Urothelium cell line (cell line): Measurements from ENCODE around the gene DHRS2.
A peak's percentile ranks its signal among the peaks of the same experiment; 100 is the strongest.
"Not testable (repeated sequence)": the region's sequence is repeated elsewhere in the genome, so short reads cannot be mapped to it uniquely, and the experiment has no call there.

Source experiments
- DNase-seq: peaks from one replicate; pipeline ENCODE4 v3.0.0; 2011; ENCODE audit warnings: low spot score, mixed read lengths
- FAIRE-seq: peaks from 2 replicates; lab custom pipeline; 2011; peaks lifted over from hg19 to GRCh38; lab: Jason Lieb, UNC

The DHRS2 gene

DNA sequence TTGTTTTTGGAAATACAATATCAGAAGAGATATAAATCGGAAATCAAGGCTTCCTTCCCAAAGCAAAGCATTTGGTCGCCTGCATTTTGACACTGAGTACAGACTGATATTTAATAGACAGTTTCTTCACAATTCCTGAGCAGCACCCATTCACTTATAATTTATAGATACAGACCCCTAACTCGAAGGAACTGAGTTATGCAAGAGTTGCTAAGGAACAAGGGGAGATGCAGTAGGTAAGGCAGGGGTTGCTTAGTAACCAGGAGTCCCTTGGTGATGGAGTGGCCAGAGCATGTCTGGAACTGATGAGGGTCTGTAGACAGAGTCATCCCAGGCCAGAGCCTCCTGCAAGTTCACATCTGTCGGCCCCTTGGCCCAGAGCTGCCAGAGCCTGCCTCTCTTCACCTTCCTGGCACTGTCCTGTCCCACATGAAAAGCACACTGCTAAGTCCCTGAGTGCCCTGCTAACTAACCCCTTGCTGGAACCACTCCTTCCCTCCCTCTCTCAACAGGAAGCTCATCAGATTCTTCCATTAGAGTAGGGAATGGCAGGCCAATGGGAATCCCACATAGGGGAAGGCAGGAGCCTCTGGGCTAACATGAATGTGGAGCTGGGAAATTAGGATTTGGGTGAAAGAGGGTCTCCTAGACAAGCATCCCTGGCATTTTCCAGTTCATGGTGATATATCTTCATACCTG, 3.6 kb upstream of the DHRS2 start:
- FAIRE-seq = no peak

DNA sequence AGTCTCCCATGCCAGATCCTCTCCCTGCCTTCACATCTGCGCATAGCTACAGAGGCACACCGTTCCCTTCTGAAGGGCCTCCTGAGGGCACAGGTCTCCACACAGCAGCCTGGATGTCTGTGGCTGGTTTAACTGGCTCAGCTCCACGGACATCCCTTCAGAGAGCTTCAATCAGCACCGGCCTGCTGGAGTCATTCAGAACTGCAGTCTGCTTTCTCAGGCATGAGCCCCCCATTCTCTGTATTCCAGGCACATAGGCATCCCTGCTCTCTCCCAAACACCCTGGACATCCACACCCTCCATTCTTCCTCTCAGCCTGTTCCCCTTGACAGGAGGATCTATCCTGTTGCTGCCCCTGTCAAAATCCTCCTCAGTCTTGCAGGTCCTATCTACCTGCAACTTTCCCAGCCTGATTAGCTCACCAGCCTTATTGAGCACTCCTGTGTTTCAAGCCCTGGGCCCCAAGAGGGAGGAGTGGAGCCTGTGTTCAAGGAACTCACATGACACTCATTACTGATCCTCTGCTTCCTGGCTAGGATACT, 2.9 kb upstream of the DHRS2 start:
- FAIRE-seq (no peak), DNase-seq (no peak)

More for the DNA sequence above, 3.6 kb upstream of the DHRS2 start:
- DNase-seq = no peak

DNA sequence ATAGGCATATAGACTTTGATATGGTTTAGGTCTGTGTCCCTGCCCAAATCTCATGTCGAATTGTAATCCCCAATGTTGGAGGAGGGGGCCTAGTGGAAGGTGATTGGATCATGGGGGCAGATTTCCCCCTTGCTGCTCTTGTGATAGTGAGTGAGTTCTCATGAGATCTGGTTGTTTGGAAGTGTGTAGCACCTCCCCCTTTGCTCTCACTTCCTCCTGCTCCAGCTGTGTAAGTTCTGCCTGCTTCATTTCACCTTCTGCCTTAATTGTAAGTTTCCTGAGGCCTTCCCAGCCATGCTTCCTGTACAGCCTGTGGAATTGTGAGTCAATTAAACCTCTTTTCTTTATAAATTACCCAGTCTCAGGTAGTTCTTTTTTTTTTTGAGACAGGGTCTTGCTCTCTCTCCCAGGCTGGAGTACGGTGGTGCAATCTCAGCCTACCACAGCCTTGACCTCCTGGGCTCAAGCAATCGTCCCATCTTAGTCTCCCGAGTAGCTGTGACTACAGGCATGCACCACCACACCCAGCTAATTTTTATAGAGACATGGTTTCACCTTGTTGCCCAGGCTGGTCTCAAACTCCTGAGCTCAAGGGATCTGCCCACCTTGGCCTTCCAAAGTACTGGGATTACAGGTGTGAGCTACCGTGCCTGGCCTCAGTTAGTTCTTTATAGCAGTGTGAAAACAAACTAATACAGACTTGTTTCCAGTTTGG, 1.3 kb upstream of the DHRS2 start:
- not testable (repeated sequence) for FAIRE-seq, DNase-seq

DNA sequence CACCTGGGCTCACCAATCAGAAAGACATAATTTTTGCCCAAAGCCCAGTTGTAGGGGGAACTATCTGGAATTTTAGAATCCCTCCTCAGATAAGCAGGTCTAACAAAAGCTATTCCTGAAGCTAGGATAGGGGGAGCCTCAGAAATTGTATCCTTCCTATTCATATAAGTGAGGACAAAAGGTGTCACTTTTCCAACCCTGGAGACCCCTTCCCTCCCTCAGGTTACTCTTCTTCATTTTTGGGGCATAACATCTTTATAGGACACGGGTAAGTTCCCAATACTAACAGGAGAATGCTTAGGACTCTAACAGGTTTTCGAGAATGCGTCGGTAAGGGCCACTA, 1.1 kb downstream of the DHRS2 start:
- not testable (repeated sequence) for FAIRE-seq, DNase-seq

DNA sequence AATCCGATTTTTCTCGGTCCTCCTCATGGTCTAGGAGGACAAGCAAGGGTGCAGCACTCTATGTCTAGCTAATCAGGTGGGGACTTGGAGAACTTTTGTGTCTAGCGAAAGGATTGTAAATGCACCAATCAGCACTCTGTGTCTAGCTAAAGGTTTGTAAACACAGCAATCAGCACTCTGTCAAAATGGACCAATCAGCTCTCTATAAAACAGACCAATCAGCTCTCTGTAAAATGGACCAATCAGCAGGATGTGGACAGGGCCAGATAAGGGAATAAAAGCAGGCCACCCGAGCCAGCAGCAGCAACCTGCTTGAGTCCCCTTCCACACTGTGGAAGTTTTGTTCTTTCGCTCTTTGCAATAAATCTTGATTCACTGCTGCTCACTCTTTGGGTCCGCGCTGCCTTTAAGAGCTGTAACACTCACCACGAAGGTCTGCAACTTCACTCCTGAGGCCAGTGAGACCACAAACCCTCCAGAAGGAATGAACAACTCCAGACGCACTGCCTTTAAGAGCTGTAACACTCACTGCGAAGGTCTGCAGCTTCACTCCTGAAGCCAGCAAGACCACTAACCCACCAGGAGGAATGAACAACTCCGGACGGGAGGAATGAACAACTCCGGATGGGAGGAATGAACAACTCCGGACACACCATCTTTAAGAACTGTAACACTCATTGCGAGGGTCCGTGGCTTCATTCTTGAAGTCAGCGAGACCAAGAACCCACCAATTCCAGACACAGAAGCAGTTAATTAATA, 1.7 kb downstream of the DHRS2 start:
- not testable (repeated sequence) for DNase-seq, FAIRE-seq

DNA sequence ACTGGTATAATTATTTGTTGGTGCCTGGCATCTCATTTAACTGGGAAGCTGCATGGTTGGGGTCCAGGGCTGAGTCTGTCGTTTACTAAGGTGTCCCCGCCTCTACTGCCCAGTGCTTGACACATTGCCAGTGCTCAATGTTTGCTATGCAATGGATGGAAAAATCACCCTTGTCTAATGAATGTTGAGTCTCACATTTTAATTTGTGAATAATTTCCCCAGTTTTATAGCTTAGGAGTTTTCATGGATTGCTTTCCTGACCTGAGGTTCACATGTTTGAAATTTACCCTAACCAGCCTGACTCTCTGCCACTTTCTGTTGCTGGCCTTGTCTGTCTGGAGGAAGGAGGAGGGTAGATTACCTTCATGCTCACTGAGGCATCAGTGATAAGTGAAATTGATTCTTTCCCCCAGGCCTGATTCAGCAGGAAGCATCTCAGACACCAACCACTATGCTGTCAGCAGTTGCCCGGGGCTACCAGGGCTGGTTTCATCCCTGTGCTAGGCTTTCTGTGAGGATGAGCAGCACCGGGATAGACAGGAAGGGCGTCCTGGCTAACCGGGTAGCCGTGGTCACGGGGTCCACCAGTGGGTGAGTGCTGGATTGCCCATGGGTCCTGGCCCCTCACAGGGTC, 2.4 kb downstream of the DHRS2 start:
- FAIRE-seq = no peak
- no peak for DNase-seq

DNA sequence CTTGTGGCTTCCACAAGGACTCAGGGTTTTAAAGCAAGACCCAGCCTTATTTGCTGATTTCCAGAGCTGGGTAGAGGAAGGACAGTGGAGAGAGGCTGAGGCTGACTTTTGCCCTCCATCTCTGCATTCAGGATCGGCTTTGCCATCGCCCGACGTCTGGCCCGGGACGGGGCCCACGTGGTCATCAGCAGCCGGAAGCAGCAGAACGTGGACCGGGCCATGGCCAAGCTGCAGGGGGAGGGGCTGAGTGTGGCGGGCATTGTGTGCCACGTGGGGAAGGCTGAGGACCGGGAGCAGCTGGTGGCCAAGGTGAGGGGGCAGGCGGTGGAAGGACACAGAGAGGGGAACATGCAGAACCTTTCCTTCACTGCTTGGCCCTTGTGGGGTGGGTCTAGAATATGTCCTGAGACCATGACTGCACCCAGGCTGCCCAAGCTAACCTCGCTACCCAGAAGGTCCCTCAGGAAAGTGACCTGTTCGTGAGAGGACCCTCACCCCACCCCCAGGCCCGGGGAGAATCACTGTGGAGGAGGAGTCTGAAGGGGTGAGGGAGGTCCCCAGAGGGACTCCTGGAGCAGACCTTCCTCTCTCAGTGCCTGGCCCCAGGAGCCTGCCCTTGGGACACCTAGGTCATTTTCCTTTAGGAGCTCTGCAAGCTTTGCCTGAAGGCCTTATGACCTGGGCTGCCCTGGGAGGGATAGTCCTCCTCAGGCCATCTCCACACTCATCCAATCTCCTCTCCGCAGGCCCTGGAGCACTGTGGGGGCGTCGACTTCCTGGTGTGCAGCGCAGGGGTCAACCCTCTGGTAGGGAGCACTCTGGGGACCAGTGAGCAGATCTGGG, 3.1 kb downstream of the DHRS2 start:
- FAIRE-seq (no peak), DNase-seq (no peak)

DNA sequence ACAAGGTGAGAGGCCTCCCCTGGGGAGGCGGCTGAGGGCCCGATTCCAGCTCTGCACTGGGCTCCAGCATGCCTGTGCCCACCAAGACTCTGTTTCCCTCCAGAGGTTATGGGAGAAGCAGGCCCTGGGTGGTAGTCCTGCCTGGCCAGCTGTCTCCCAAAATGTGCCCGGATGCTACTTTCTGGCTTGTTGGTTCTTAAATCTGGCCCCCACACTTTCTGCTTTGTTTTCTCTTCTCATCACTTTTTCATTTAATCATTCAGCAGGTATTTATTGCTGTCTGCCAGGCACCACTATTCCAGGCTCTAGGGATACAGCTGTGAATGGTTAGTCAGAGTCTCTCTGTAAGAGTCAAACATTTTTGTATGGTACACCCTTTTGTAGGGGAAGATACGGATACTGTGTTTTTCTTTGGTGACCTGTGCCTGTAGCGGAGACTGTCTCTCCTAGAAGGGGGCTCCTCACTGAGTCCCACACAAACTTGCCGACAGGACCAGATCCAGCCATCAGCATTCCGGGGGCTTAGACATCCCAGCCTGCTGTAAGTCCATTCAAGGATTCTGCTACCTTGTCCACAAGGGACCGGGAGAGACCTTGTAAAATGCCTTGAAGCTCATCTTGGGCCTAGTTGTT, 3.8 kb downstream of the DHRS2 start:
- DNase-seq = no peak

DNA sequence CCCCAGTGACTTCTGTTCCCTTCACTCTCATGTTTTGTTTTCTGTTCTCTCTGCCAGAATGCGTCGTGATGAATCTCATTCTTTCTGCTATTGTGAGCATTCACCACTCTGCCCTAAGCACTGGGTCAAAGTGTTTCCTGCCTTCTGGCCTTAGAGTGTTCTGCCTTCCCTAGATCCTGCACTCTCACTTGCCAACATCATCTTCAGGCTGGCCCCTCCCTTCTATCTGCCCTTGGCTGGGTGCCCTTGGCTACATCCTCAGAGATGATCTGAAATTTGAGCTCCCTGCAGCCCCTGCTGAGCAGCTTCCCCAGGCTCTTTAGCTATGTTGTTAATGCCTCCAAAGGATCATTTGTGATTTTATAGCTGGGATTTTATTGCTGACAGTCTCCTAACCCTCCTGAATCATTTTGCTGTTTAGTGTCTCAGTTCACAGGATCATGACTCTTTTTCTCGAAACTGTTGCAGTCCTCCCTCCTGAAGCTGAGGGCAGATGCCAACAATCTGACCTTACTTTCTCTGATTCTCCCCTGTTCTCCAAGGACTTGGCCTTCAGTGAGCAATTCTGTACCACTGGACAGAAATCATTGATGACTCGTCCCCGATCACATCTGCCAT, 4.5 kb downstream of the DHRS2 start:
- FAIRE-seq (no peak), DNase-seq (peak; percentile 36)

More for the DNA sequence above, 3.8 kb downstream of the DHRS2 start:
- FAIRE-seq = no peak

DNA sequence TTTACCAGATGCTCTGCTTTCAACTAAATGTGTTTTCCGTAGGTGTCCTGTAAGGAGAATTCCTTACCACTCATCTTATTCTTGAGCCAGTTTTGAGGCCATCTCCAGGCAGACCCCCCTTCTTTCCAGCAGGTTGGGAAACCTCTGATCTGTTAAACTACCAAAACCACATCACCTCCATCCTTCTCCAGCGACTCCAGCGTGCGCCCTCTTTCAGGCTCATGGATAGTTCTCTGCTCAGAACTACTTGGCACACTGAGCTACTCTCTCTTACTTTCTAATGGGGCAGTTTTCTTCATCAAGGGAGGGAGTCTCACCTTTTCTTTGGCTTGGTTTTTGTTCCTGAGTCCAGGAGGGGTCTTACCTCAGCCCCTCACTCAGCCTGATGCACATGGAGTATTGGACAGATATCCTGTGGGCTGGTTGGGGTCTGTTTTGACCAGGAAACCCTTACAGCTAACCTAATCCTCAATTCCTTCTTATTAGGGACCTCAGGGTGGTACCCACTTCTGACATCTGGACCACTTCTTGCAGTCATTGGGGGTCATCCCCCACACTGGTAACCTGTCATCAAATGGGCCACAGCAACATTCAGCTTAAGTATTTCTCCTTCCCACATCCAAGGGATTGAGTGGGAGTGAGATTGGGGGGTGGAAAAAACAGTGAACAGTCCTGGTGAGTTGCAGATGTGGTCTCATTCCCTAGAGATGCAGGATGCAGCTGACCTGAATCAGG, 5.2 kb downstream of the DHRS2 start:
- FAIRE-seq = no peak

DNA sequence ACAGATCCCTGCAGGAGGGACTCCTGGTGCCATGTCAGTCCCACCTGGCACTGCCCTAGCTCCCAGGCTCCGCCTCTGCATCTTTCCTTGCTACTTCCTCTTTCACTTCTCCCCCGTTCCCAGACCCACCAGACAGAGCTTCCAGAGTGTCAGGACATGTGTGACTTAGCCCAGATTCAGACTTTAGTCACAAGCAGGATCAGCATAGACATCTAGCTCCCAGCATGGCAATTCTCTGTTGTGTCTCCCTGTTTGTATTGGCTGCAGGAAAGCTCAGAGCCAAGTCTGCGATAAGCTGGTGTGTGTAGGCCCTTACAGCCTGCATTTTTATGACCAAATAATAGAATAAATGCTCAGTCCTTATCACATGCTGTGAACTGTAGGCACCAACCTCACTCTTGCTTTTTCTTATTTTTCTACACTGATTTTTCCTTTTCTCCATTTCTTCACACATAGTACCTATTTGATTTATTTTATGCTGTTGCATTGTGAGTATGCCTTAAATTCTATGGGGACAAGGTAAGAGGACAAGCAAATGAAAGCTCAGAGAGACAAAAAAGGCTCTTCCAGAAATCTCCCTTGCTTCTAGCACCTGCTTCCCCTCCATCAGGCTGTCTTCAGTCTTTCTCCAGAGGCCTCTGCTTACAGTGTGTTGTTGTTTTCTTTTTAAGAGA, 5.9 kb downstream of the DHRS2 start:
- FAIRE-seq (no peak), DNase-seq (no peak)

More for the DNA sequence above, 5.2 kb downstream of the DHRS2 start:
- DNase-seq = no peak

DNA sequence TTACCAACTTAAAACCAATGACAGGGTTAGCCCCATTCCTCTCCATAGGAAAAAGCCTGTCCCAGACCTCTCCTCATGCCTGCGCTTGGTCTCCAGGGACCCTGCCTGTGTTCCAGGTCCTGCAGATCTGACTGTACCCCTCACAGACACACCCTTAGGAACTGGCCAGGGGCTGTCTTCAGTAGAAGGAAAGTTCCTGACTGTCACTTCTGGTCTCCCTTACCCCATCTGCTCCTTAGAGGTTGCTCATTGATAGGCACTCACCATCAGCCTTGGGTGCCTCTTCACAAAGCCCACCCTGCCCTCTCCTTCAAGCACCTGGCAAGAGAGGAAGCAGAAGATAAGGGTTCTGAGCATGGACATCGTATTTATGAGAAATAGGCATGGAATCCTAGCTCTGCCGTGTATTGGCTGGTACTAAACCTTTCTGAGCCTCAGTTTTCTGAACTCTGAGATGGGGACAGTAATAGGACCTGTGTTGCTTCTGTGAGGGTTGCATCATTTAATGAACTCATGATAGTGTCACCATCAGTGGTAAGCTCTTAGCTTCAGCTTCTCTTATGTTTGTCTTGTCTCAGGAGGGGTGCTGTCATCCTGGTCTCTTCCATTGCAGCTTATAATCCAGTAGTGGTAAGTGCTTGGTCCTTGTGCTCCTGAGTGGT, 7.5 kb downstream of the DHRS2 start:
- FAIRE-seq (no peak), DNase-seq (no peak)

DNA sequence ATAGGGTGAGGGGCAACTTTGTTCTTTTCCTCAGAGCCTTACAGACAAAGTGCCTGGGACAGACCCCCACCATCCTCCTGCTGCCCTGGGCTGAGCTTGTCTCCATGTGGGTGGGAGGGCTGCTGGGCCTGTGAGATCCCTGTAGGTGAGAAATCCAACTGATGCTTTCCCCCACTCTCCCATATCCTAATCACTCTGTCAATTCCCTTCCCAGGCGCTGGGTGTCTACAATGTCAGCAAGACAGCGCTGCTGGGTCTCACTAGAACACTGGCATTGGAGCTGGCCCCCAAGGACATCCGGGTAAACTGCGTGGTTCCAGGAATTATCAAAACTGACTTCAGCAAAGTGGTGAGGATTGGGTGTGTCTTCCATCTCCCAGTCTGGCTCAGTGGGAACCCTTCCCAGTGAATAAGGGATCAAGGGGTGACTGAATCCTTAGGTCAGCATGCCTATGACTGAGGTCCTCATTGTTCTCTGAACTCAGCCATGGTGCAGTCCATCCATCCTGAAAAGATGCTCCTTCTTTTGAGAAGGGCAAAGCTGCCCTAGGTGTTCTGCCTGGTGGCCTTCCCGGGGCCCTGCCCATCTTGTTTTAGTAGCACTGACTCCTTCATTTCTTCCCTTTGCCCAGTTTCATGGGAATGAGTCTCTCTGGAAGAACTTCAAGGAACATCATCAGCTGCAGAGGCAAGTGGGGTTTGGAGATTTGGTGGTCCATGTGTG, 8.2 kb downstream of the DHRS2 start:
- DNase-seq = no peak
- no peak for FAIRE-seq

DNA sequence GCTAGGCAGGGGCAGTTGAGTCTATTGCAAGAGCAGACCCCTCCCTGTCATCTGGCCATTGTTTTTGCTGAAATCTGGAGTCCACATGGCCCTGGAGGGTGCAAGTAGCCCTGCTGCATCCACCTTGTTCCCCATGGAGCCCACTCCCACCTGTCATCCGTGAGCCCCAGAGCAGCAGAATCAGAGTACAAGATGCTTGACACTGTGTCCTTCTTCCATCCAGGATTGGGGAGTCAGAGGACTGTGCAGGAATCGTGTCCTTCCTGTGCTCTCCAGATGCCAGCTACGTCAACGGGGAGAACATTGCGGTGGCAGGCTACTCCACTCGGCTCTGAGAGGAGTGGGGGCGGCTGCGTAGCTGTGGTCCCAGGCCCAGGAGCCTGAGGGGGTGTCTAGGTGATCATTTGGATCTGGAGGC, 8.8 kb downstream of the DHRS2 start:
- DNase-seq (no peak), FAIRE-seq (no peak)

DNA sequence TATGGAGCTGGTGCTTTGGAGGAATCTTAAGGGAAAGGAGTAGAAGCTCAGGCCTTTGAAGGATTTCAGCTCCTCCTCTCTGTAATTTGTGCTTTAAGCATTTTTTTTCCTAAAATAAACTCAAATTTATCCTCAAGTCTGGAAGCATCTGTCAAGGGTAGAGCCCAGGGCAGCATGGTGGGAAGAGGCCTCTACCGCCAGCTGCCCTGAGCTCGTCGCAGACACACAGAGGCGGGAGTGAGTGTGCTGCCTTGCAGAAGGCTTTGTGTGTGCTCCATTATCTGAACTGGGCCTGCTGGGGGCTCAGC, 9.3 kb downstream of the DHRS2 start:
- FAIRE-seq (no peak), DNase-seq (no peak)

DNA sequence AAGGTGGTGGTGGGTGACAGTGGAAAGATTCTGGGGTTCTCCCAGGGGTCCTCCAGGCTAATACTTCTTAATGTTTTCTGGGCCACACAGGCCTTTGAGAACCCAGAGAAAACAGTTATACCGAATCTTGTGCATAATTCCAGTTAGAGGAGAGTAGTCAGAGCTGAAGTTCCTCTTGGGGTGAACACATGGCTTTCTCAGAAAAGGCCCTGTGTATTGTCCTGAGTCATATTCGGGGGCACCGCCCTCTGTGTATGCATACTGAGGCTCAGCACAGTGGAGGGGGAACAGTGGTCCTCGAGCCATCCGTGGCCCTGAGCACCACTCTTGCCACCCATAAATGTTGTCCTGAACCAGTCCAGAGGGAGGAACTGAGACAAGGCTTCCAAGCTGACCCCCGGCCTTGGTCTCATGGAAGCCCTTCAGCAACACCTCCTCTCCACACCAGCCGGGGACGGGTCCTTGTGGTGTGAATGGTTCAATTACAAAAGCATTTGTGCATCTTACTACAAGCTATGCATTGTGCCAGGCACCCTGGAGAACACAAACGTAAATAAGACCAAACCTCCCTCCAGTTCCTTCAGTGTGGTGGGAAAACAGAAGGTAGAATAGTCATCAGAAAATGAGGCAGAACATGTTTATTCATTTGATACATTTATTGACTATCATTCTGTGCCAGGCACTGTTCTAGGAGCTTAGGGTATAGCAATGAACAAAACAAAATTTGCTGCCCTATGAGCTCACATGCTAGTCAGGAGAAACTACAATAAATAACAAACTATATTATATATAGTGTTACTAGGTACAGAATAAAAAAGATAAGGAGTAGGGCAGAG, 9.9 kb downstream of the DHRS2 start:
- DNase-seq = no peak

More for the DNA sequence above, 9.9 kb downstream of the DHRS2 start:
- FAIRE-seq = no peak
